Skeletal muscle tissue (tissue), 4 donors: Measurements from ENCODE around the gene KNDC1. TPM values are rescaled to one million over a fixed set of nuclear protein-coding genes. Genes with fewer than 3 reads are reported as not detected.

Experiments used
- H3K27ac ChIP-seq: one replicate; pipeline ENCODE4 v1.7.0; 2013; ENCODE audit warnings: mild to moderate bottlenecking, low read depth, low read length, inconsistent platforms
- H3K27me3 ChIP-seq, 3 donors: one replicate each; pipeline ENCODE4 v1.7.0; 2013; ENCODE audit warnings: low read length in 3 of 3; ENCODE audit not compliant: control insufficient read depth in 3 of 3, insufficient read depth in 3 of 3
- H3K36me3 ChIP-seq, 3 donors: one replicate each; pipeline ENCODE4 v1.7.0; 2013; ENCODE audit warnings: low read length in 3 of 3; ENCODE audit not compliant: control insufficient read depth in 3 of 3, insufficient read depth in 3 of 3
- H3K4me1 ChIP-seq, 3 donors: one replicate each; pipeline ENCODE4 v1.7.0; 2013; ENCODE audit warnings: low read length in 3 of 3, mild to moderate bottlenecking in 3 of 3; ENCODE audit not compliant: control insufficient read depth in 3 of 3, insufficient read depth in 3 of 3
- H3K4me3 ChIP-seq, 3 donors: one replicate each; pipeline ENCODE4 v1.7.0; 2013; ENCODE audit warnings: low read length in 3 of 3
- H3K9ac ChIP-seq, 3 donors: one replicate each; pipeline ENCODE4 v1.7.0; 2013; ENCODE audit warnings: low read length in 3 of 3, mild to moderate bottlenecking in 3 of 3, moderate library complexity in 2 of 3, low read depth in 1 of 3
- H3K9me3 ChIP-seq, 3 donors: one replicate each; pipeline ENCODE4 v1.7.0; 2013; ENCODE audit warnings: low read length in 3 of 3; ENCODE audit not compliant: control insufficient read depth in 3 of 3
- total RNA-seq: library from RNA; depleted of rRNA; stranded (reverse); fragments of >200 nt; gene quantifications from one replicate; pipeline ENCODE4 v1.2.3, GENCODE V29; 2014
- donor health status: Osteomylitis.

The KNDC1 gene
- total RNA-seq, 1 donor from 2014 or later, result 0.52 TPM

- no peak overlapping the region for H3K9ac ChIP-seq
- no peak overlapping the region for H3K27ac ChIP-seq
- no peaks in the 10 kb centered on the region for H3K36me3 ChIP-seq
- no peak overlapping the region for H3K4me3 ChIP-seq
- H3K9me3 ChIP-seq, result no peaks in the 10 kb centered on the region
- H3K4me1 ChIP-seq, result no peaks in the 10 kb centered on the region
- peaks cover 0 to 14% (median 11%) of the 10 kb centered on the region in 3 donors for H3K27me3 ChIP-seq
Measured at GRCh38 chr10:133198206-133198605, 38.2 kb downstream of the KNDC1 start.

- Histone ChIP-seq H3K4me3 (no peak overlapping the region), H3K4me1 (no peaks in the 10 kb centered on the region), H3K9me3 (no peaks in the 10 kb centered on the region), H3K27me3 (peaks cover 0 to 13% (median 11%) of the 10 kb centered on the region in 3 donors), H3K9ac (no peak overlapping the region), H3K36me3 (no peaks in the 10 kb centered on the region), H3K27ac (no peak overlapping the region)
Measured at GRCh38 chr10:133198621-133199487, 38.8 kb downstream of the KNDC1 start.

- Histone ChIP-seq H3K27ac (no peak overlapping the region), H3K36me3 (no peaks in the 10 kb centered on the region), H3K4me3 (no peak overlapping the region), H3K9ac (no peak overlapping the region), H3K27me3 (peaks cover 0 to 14% (median 9%) of the 10 kb centered on the region in 3 donors), H3K9me3 (no peaks in the 10 kb centered on the region), H3K4me1 (no peaks in the 10 kb centered on the region)
Measured at GRCh38 chr10:133199488-133199885, 39.5 kb downstream of the KNDC1 start.

GRCh38 chr10:133199992-133200611 lies 40.1 kb downstream of the KNDC1 start:
- H3K27me3 ChIP-seq, result peaks cover 0 to 14% (median 6%) of the 10 kb centered on the region in 3 donors
- H3K4me3 ChIP-seq, result no peak overlapping the region
- H3K9ac ChIP-seq, result no peak overlapping the region
- H3K4me1 ChIP-seq, result no peaks in the 10 kb centered on the region
- no peaks in the 10 kb centered on the region for H3K36me3 ChIP-seq
- no peaks in the 10 kb centered on the region for H3K9me3 ChIP-seq
- H3K27ac ChIP-seq, result no peak overlapping the region

- H3K4me3 ChIP-seq, result no peak overlapping the region
- no peaks in the 10 kb centered on the region for H3K36me3 ChIP-seq
- no peaks in the 10 kb centered on the region for H3K9me3 ChIP-seq
- no peaks in the 10 kb centered on the region for H3K4me1 ChIP-seq
- H3K9ac ChIP-seq, result no peak overlapping the region
- no peak overlapping the region for H3K27ac ChIP-seq
- peaks cover 0 to 16% (median 9%) of the 10 kb centered on the region in 3 donors for H3K27me3 ChIP-seq
Measured at GRCh38 chr10:133200621-133201031, 40.6 kb downstream of the KNDC1 start.

- no peak overlapping the region for H3K4me3 ChIP-seq
- no peaks in the 10 kb centered on the region for H3K36me3 ChIP-seq
- peaks cover 0 to 16% (median 9%) of the 10 kb centered on the region in 3 donors for H3K27me3 ChIP-seq
- no peaks in the 10 kb centered on the region for H3K4me1 ChIP-seq
- H3K9ac ChIP-seq, result no peak overlapping the region
- no peak overlapping the region for H3K27ac ChIP-seq
- no peaks in the 10 kb centered on the region for H3K9me3 ChIP-seq
Measured at GRCh38 chr10:133201151-133201947, 41.3 kb downstream of the KNDC1 start.

GRCh38 chr10:133201948-133202725 lies 42.1 kb downstream of the KNDC1 start:
- no peaks in the 10 kb centered on the region for H3K36me3 ChIP-seq

GRCh38 chr10:133202778-133203651 lies 43.0 kb downstream of the KNDC1 start:
- Histone ChIP-seq H3K27ac (no peak overlapping the region), H3K9me3 (no peaks in the 10 kb centered on the region), H3K4me3 (no peak overlapping the region), H3K27me3 (peaks cover 0 to 23% (median 9%) of the 10 kb centered on the region in 3 donors), H3K9ac (no peak overlapping the region), H3K36me3 (no peaks in the 10 kb centered on the region), H3K4me1 (no peaks in the 10 kb centered on the region)

More at GRCh38 chr10:133201948-133202725, 42.1 kb downstream of the KNDC1 start:
- peaks cover 0 to 20% (median 9%) of the 10 kb centered on the region in 3 donors for H3K27me3 ChIP-seq
- no peaks in the 10 kb centered on the region for H3K4me1 ChIP-seq
- no peaks in the 10 kb centered on the region for H3K9me3 ChIP-seq
- no peak overlapping the region for H3K9ac ChIP-seq
- no peak overlapping the region for H3K4me3 ChIP-seq
- H3K27ac ChIP-seq, result no peak overlapping the region
